Measurements from ENCODE around the gene ELP4.

DNA sequence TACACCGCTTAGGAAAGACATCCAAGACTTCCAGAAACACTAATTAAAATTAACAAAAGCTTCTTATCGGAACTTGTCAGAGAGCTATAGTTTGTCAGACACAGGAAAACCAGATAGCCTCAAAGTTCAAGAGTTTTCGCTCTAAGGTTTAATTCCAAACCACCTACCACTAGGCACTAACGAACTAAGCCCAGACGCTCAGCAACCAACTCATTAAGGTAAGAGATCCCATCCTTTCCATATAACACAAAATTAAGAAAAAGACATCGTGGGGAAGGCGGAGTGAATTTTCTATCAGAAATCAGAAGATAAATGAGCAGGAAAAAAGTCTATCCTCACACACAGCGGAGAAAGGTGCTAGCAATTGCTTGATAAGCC lies 527 bp upstream of the ELP4 start:
- TF ChIP-seq POLR2A (IDR thresholded peaks at IDR 0.05; ENCODE audit: low read depth, low read length) (no peak), TAF1 (IDR thresholded peaks at IDR 0.05; ENCODE audit: low read depth, low read length) (no peak)
